ENCODE results near the gene SETD2.

SETD2 gene

DNA sequence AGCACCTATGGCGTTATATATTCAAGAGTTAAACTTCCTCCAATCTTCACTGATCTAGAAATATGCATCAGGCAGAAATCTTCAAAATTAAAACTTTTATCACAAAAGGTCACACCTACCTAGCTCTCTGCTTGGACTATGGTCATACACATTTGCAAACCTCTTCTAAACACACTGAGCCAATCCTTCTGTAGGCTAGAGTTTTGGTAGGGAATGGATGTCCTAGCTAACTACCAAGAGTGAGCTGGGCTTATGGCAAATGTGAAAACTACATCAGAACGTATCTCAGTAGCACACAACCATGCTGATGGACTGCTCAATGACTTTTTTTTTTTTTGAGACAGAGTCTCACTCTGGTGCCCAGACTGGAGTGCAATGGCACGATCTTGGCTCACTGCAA, 29.6 kb downstream of the SETD2 start:
- H3K27ac Mint-ChIP-seq = no peak overlapping the region
- no peak for DNase-seq
- peaks cover 10% of the 10 kb centered on the region for H3K4me1 Mint-ChIP-seq
- TF ChIP-seq, protein P1, sequence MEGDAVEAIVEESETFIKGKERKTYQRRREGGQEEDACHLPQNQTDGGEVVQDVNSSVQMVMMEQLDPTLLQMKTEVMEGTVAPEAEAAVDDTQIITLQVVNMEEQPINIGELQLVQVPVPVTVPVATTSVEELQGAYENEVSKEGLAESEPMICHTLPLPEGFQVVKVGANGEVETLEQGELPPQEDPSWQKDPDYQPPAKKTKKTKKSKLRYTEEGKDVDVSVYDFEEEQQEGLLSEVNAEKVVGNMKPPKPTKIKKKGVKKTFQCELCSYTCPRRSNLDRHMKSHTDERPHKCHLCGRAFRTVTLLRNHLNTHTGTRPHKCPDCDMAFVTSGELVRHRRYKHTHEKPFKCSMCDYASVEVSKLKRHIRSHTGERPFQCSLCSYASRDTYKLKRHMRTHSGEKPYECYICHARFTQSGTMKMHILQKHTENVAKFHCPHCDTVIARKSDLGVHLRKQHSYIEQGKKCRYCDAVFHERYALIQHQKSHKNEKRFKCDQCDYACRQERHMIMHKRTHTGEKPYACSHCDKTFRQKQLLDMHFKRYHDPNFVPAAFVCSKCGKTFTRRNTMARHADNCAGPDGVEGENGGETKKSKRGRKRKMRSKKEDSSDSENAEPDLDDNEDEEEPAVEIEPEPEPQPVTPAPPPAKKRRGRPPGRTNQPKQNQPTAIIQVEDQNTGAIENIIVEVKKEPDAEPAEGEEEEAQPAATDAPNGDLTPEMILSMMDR (IDR thresholded peaks at IDR 0.05) = no peak
- H3K4me3 Mint-ChIP-seq = no peak overlapping the region
- H3K27me3 Mint-ChIP-seq (ENCODE audit: low read depth, poor library complexity) = no peaks in the 10 kb centered on the region
- H3K9me3 Mint-ChIP-seq = peaks cover 10% of the 10 kb centered on the region
- peaks cover 31% of the 10 kb centered on the region for H3K36me3 Mint-ChIP-seq (ENCODE audit: low read depth)

DNA sequence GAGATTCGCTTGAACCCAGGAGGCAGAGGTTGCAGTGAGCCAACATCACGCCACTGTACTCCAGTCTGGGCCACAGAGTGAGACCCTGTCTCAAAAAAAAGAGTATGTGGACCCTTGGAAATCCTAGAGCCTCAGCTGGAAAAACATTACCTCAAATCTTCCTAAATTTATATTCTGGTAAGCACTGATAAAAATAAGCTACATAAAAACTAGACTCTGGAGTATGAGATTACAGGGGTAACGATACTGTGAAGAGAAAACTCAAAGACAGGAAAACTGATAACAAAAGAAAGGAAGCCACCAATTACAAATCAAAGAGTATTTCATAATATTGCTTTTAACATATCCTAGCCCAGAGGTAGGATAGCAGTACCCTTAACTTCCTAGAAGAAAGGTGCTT, 30.3 kb downstream of the SETD2 start:
- peaks cover 10% of the 10 kb centered on the region for H3K4me1 Mint-ChIP-seq
- TF ChIP-seq, protein P1 (IDR thresholded peaks at IDR 0.05) = no peak
- H3K27me3 Mint-ChIP-seq (ENCODE audit: low read depth, poor library complexity) = no peaks in the 10 kb centered on the region
- no peak for DNase-seq
- H3K9me3 Mint-ChIP-seq = peaks cover 4% of the 10 kb centered on the region
- no peak overlapping the region for H3K27ac Mint-ChIP-seq
- H3K36me3 Mint-ChIP-seq (ENCODE audit: low read depth) = peaks cover 29% of the 10 kb centered on the region
- no peak overlapping the region for H3K4me3 Mint-ChIP-seq

DNA sequence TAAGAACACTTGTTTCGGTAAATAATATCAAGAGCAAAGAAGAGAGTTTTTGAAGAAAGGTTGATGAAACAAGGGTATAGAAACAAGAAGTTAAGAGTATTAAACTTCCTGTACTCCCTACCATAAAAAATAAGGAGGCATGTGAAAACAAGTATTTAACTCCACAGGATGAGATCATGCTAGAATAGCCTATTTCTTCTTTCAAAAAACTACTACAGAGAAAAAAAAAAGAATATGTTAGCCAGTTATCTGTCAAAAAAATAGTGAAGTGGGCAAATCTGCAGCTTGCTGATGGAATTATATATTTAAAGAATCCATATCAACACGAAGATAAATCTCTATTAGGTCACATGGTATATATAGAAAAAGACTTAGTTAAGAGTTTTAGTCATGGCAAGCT, 33.4 kb downstream of the SETD2 start:
- DNase-seq = no peak
- peak overlapping the region; percentile 72 for H3K27ac Mint-ChIP-seq
- TF ChIP-seq, protein P1 (IDR thresholded peaks at IDR 0.05) = no peak
- H3K4me3 Mint-ChIP-seq = no peak overlapping the region
- H3K27me3 Mint-ChIP-seq (ENCODE audit: low read depth, poor library complexity) = no peaks in the 10 kb centered on the region
- peaks cover 2% of the 10 kb centered on the region for H3K4me1 Mint-ChIP-seq
- H3K36me3 Mint-ChIP-seq (ENCODE audit: low read depth) = peaks cover 53% of the 10 kb centered on the region
- peaks cover 3% of the 10 kb centered on the region for H3K9me3 Mint-ChIP-seq

DNA sequence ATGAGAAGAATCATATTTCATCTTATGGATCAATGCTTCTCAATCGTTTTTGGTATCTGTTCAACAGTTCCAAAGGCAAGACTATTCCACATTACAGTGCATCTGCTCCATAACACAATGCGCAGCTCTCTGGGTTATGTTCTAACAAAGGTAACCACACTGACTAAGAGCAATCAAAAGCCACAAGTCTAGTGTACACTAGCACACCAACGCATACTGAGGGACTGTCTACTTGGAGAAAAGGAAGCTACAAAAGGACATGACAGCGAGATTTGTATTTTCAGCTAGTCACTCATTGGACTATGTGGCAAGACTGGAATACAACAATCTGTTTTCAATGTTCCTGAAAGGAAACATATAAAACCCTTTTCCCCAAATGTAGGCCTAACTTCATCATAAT, 35.8 kb downstream of the SETD2 start:
- Mint-ChIP-seq H3K27ac (no peak overlapping the region), H3K4me3 (no peak overlapping the region), H3K36me3 (ENCODE audit: low read depth) (peaks cover 74% of the 10 kb centered on the region), H3K9me3 (peaks cover 3% of the 10 kb centered on the region), H3K27me3 (ENCODE audit: low read depth, poor library complexity) (no peaks in the 10 kb centered on the region), H3K4me1 (no peaks in the 10 kb centered on the region)
- TF ChIP-seq, protein P1 (IDR thresholded peaks at IDR 0.05) = no peak
- no peak for DNase-seq

DNA sequence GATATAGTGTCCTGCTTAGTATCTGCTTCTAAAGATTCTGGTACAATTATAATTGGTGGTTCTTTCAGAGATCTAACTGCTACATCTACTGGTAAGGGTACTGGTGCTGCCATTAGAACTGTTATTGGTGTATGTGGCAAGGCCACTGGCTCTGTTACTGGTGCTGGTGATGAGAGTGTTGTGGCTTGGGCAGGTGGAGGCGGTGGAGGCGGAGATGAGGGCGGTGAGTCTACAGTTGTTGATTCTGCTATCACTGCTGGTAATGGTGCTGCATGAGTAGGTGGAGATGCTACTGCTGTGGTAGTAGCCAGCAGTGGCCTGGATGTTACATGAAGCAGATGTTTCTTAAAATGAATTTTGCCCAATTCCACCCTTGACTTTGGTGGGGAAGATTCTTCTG, 40.1 kb downstream of the SETD2 start:
- no peaks in the 10 kb centered on the region for H3K4me1 Mint-ChIP-seq
- peaks cover 17% of the 10 kb centered on the region for H3K9me3 Mint-ChIP-seq
- no peak overlapping the region for H3K4me3 Mint-ChIP-seq
- H3K36me3 Mint-ChIP-seq (ENCODE audit: low read depth) = peaks cover 92% of the 10 kb centered on the region
- no peaks in the 10 kb centered on the region for H3K27me3 Mint-ChIP-seq (ENCODE audit: low read depth, poor library complexity)
- no peak overlapping the region for H3K27ac Mint-ChIP-seq
- TF ChIP-seq, protein P1 (IDR thresholded peaks at IDR 0.05) = no peak
- no peak for DNase-seq

DNA sequence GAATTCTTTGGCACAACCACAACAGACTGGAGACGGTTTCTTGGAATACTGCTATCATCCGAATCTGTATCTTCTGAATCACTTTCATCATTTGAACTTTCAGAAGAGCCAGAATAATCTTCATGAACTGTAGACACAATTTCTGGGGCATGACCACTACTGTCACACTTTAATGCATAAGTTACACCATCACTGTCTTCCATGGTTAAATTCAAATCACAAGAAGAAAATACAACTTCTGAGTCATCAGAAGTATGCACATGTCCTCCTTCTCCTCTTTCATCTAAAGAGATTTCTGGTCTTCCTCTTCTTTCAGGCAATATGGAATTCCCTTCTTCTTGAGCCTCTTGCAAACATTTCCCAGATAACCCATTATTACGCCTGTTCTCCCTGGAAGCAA, 42.5 kb downstream of the SETD2 start:
- TF ChIP-seq, protein P1 (IDR thresholded peaks at IDR 0.05) = no peak
- Mint-ChIP-seq H3K9me3 (peaks cover 17% of the 10 kb centered on the region), H3K4me1 (no peaks in the 10 kb centered on the region), H3K4me3 (no peak overlapping the region), H3K36me3 (ENCODE audit: low read depth) (peaks cover 81% of the 10 kb centered on the region), H3K27ac (no peak overlapping the region), H3K27me3 (ENCODE audit: low read depth, poor library complexity) (no peaks in the 10 kb centered on the region)
- DNase-seq = no peak
